ENCODE data around the gene SYT7. TPM values are rescaled to one million over a fixed set of nuclear protein-coding genes. Genes with fewer than 3 reads are reported as not detected.
A peak's percentile ranks its signal among the peaks of the same experiment; 100 is the strongest.
"Not testable (repeated sequence)": the region's sequence is repeated elsewhere in the genome, so short reads cannot be mapped to it uniquely, and the experiment has no call there.

SYT7 gene
- total and polyA plus RNA-seq, 3 donors from 2014 or later = 5.9 to 9.0 (median 8.7) TPM

DNA sequence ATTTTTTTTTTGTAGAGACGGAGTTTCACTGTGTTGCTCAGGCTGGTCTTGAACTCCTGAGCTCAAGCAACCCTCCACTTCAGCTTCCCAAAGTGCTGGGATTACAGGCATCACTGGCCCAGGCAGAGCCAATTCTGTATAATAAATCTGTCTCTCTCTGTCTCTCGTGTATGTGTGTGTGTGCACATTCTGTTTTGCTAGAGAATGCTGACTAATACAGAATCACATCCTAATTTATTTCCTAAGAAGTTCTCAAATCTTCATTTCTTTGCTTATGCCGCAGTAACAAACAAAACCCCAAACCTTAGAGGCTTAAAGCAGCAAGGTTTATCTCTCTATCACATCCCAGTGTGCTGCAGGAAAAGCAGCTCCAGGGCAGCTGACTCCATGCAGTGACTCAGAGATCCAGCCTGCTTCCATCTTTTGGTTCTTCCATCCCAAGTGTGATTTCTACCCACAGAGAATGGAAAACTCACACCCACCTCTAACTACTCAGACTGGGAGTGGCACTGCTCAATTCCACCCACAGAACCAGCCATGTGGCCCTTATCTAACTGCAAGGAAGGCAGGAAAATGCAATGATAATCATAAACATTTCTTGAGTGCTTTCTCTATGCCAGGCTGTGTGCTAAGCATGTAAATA is 107.4 kb downstream of the SYT7 start:
- intact Hi-C loops (cut with DNase I; ENCODE audit: low total_unique reads) = no loop called here
- no peak for DNase-seq
- Histone ChIP-seq H3K4me1 (peaks cover 26% of the 10 kb centered on the region), H3K4me3 (no peak overlapping the region), H3K27ac (peak overlapping the region in 1 of 2 donors; percentile 81), H3K36me3 (ENCODE audit: low read depth, missing control alignments) (no peaks in the 10 kb centered on the region), H3K27me3 (no peaks in the 10 kb centered on the region), H3K9me3 (no peaks in the 10 kb centered on the region)
- TF ChIP-seq, protein P1, sequence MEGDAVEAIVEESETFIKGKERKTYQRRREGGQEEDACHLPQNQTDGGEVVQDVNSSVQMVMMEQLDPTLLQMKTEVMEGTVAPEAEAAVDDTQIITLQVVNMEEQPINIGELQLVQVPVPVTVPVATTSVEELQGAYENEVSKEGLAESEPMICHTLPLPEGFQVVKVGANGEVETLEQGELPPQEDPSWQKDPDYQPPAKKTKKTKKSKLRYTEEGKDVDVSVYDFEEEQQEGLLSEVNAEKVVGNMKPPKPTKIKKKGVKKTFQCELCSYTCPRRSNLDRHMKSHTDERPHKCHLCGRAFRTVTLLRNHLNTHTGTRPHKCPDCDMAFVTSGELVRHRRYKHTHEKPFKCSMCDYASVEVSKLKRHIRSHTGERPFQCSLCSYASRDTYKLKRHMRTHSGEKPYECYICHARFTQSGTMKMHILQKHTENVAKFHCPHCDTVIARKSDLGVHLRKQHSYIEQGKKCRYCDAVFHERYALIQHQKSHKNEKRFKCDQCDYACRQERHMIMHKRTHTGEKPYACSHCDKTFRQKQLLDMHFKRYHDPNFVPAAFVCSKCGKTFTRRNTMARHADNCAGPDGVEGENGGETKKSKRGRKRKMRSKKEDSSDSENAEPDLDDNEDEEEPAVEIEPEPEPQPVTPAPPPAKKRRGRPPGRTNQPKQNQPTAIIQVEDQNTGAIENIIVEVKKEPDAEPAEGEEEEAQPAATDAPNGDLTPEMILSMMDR (IDR thresholded peaks at IDR 0.05) = no peak
- no peak for TF ChIP-seq POLR2A (IDR thresholded peaks at IDR 0.05)
- 65 to 79% methylated on average over 3 of the region's 3 CpGs for WGBS, 2 donors

DNA sequence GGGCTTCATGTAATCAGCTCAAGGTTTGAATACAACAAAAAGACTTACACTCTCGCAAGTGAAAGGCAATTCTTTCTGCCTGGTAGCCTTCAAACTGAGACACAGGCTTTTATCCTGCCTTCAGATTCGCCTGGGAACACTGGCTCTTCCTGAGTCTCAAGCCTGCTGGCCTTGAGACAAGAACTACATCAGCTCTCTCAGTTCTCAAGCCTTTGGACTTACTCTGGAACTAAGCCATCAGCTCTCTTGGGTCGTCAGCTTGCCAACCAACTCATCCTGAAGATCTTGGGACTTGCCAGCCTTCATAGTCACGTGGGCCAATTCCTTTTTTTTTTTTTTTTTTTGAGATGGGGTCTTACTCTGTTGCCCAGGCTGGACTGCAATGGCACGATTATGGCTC is 108.0 kb downstream of the SYT7 start:
- no peak for TF ChIP-seq POLR2A (IDR thresholded peaks at IDR 0.05)
- TF ChIP-seq, protein P1 (IDR thresholded peaks at IDR 0.05) = no peak
- peak; percentile 82 for DNase-seq

DNA sequence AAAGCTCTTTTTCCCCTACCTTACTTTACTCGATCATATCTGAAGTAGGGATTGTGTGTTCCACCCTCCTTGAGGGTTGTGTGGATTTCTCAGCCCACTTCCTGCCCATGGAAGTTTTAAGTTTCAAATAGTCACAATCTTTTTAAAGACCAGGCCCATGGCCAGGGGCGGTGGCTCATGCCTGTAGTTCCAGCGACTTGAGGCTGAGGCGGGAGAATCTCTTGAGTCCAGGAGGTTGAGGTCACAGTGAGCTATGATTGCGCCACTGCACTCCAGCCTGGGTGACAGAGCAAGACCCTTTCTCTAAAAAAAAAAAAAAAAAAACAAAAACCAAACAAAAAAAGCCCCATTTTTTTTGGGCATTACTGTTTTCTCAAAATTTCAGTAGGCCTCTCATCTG is 108.6 kb downstream of the SYT7 start:
- Histone ChIP-seq H3K27me3 (no peaks in the 10 kb centered on the region), H3K4me1 (peaks cover 18% of the 10 kb centered on the region), H3K9me3 (no peaks in the 10 kb centered on the region), H3K36me3 (ENCODE audit: low read depth, missing control alignments) (no peaks in the 10 kb centered on the region), H3K4me3 (no peak overlapping the region), H3K27ac (peak overlapping the region; percentile 74 to 81)
- intact Hi-C loops (cut with DNase I; ENCODE audit: low total_unique reads) = no loop called here
- TF ChIP-seq POLR2A (IDR thresholded peaks at IDR 0.05) = no peak
- TF ChIP-seq, protein P1 (IDR thresholded peaks at IDR 0.05) = no peak
- peak; percentile 72 for DNase-seq
- 52 to 56% methylated on average over 5 of the region's 5 CpGs for WGBS, 2 donors

More for the DNA sequence above, 108.0 kb downstream of the SYT7 start:
- Histone ChIP-seq H3K9me3 (no peaks in the 10 kb centered on the region), H3K4me3 (no peak overlapping the region), H3K36me3 (ENCODE audit: low read depth, missing control alignments) (no peaks in the 10 kb centered on the region), H3K27ac (peak overlapping the region; percentile 74 to 81), H3K4me1 (peaks cover 24% of the 10 kb centered on the region), H3K27me3 (no peaks in the 10 kb centered on the region)
- WGBS, 2 donors = 41 to 49% methylated on average over 5 of the region's 5 CpGs
- intact Hi-C loops (cut with DNase I; ENCODE audit: low total_unique reads) = no loop called here

DNA sequence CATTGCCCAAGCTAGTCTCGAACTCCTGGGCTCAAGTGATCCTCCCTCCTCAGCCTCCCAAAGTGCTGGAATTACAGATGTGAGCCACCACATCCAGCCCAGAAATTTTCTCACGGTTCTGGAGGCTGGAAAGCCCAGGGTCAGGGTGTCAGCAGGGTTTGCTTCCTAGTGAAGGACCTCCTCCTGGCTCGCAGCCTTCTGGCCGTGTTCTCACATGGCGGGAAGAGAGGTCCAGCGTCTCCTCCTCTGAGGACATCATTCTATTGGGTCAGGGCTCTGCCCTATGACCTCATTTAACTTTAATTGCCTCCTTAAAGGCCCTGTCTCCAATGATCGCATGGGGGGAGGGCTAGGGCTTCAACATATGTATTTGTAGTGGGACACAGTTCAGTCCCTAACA is 112.9 kb downstream of the SYT7 start:
- no peak for DNase-seq
- WGBS, 2 donors = 64 to 73% methylated on average over 3 to 7 of the region's 7 CpGs
- no peak for TF ChIP-seq POLR2A (IDR thresholded peaks at IDR 0.05)
- TF ChIP-seq, protein P1 (IDR thresholded peaks at IDR 0.05) = no peak
- Histone ChIP-seq H3K27ac (no peak overlapping the region), H3K27me3 (no peaks in the 10 kb centered on the region), H3K36me3 (ENCODE audit: low read depth, missing control alignments) (no peaks in the 10 kb centered on the region), H3K4me1 (peaks cover 12% of the 10 kb centered on the region), H3K4me3 (no peak overlapping the region), H3K9me3 (no peaks in the 10 kb centered on the region)
- intact Hi-C loops (cut with DNase I; ENCODE audit: low total_unique reads) = no loop called here

DNA sequence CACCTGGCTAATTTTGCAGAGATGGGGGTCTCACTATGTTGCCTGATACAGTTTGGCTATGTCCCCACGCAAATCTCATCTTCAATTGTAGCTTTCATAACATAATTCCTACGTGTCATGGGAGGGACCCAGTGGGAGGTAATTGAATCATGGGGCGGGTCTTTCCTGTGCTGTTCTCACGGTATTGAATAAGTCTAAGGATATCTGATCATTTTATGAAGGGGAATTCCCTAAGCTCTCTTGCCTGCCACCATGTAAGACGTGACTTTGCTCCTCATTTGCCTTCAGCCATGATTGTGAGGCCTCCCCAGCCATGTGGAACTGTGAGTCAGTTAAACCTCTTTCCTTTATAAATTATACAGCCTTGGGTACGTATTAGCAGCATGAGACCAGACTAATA is 113.3 kb downstream of the SYT7 start:
- H3K4me1 ChIP-seq; H3K27me3 ChIP-seq; H3K9me3 ChIP-seq; intact Hi-C loops (cut with DNase I; ENCODE audit: low total_unique reads); H3K4me3 ChIP-seq; H3K36me3 ChIP-seq (ENCODE audit: low read depth, missing control alignments); DNase-seq; H3K27ac ChIP-seq: not testable (repeated sequence)
- 92 to 93% methylated on average over 6 of the region's 6 CpGs for WGBS, 2 donors

MicroRNAs within 50 kb of the gene (microRNA counts, 767-probe panel; counts per million panel counts)
- 0 to 152 counts per million in 2 donors for microRNA hsa-miR-4488

Small RNA genes within 50 kb of the gene (microRNA-seq; reads per million reads assigned to microRNA genes)
- 0 reads per million in 2 donors for gene MIR4488 (ENCODE audit: borderline number of aligned reads in 2 of 2, borderline replicate concordance in 1 of 2)

Small RNA genes within 50 kb of the gene (small RNA-seq; reads per million reads assigned to genes)
- gene MIR4488 = 0 reads per million in 2 donors

Other genes starting within 250 kb of the SYT7 start
- 100 to 1,000 TPM; 266 to 333 TPM for gene DDB1, start 248.0 kb downstream of the SYT7 start, total RNA-seq
- 257 TPM for gene DDB1, start 248.0 kb downstream of the SYT7 start, polyA plus RNA-seq (ENCODE audit: insufficient read depth, low read depth, low replicate concordance)
- gene TKFC, start 247.8 kb downstream of the SYT7 start, total RNA-seq = 100 to 1,000 TPM in 1 of 2 donors, 10 to 100 TPM in 1; 90.1 to 121 TPM
- gene TKFC, start 247.8 kb downstream of the SYT7 start, polyA plus RNA-seq (ENCODE audit: insufficient read depth, low read depth, low replicate concordance) = 159 TPM
- 10 to 100 TPM; 41.7 to 55.8 TPM for gene CYB561A3, start 219.2 kb downstream of the SYT7 start, total RNA-seq
- gene CYB561A3, start 219.2 kb downstream of the SYT7 start, polyA plus RNA-seq (ENCODE audit: insufficient read depth, low read depth, low replicate concordance) = 39.8 TPM
- gene TMEM138, start 218.7 kb downstream of the SYT7 start, total RNA-seq = 10 to 100 TPM; 41.8 to 42.1 TPM
- gene TMEM138, start 218.7 kb downstream of the SYT7 start, polyA plus RNA-seq (ENCODE audit: insufficient read depth, low read depth, low replicate concordance) = 61.8 TPM
- 10 to 100 TPM; 19.4 to 25.6 TPM for gene TMEM216, start 188.5 kb downstream of the SYT7 start, total RNA-seq
- gene TMEM216, start 188.5 kb downstream of the SYT7 start, polyA plus RNA-seq (ENCODE audit: insufficient read depth, low read depth, low replicate concordance) = 29.5 TPM
- gene CPSF7, start 151.1 kb downstream of the SYT7 start, total RNA-seq = 10 to 100 TPM; 84.2 to 86.5 TPM
- 107 TPM for gene CPSF7, start 151.1 kb downstream of the SYT7 start, polyA plus RNA-seq (ENCODE audit: insufficient read depth, low read depth, low replicate concordance)
- gene SDHAF2, start 151.0 kb downstream of the SYT7 start, total RNA-seq = 10 to 100 TPM; 66.2 to 85.4 TPM
- 46.8 TPM for gene SDHAF2, start 151.0 kb downstream of the SYT7 start, polyA plus RNA-seq (ENCODE audit: insufficient read depth, low read depth, low replicate concordance)
- gene LRRC10B, start 72.3 kb downstream of the SYT7 start, total RNA-seq = 1 to 10 TPM; 4.8 to 6.4 TPM
- 5.5 TPM for gene LRRC10B, start 72.3 kb downstream of the SYT7 start, polyA plus RNA-seq (ENCODE audit: insufficient read depth, low read depth, low replicate concordance)
- 1 to 10 TPM; 7.1 to 8.3 TPM for gene DAGLA, start 99.3 kb upstream of the SYT7 start, total RNA-seq
- 5.1 TPM for gene DAGLA, start 99.3 kb upstream of the SYT7 start, polyA plus RNA-seq (ENCODE audit: insufficient read depth, low read depth, low replicate concordance)
- gene MYRF, start 171.6 kb upstream of the SYT7 start, total RNA-seq = 10 to 100 TPM in 1 of 2 donors, 1 to 10 TPM in 1; 9.2 to 10.7 TPM
- gene MYRF, start 171.6 kb upstream of the SYT7 start, polyA plus RNA-seq (ENCODE audit: insufficient read depth, low read depth, low replicate concordance) = 15.2 TPM
- gene TMEM258, start 211.5 kb upstream of the SYT7 start, total RNA-seq = 10 to 100 TPM; 46.7 to 55.6 TPM
- gene TMEM258, start 211.5 kb upstream of the SYT7 start, polyA plus RNA-seq (ENCODE audit: insufficient read depth, low read depth, low replicate concordance) = 162 TPM
- gene FEN1, start 211.8 kb upstream of the SYT7 start, total RNA-seq = 10 to 100 TPM; 22.7 to 31.5 TPM
- 27.3 TPM for gene FEN1, start 211.8 kb upstream of the SYT7 start, polyA plus RNA-seq (ENCODE audit: insufficient read depth, low read depth, low replicate concordance)
- 10 to 100 TPM; 24.5 to 39.8 TPM for gene FADS1, start 235.9 kb upstream of the SYT7 start, total RNA-seq
- 21.1 TPM for gene FADS1, start 235.9 kb upstream of the SYT7 start, polyA plus RNA-seq (ENCODE audit: insufficient read depth, low read depth, low replicate concordance)
- gene FADS2, start 247.2 kb upstream of the SYT7 start, total RNA-seq = 100 to 1,000 TPM in 1 of 2 donors, 10 to 100 TPM in 1; 73.5 to 123 TPM
- gene FADS2, start 247.2 kb upstream of the SYT7 start, polyA plus RNA-seq (ENCODE audit: insufficient read depth, low read depth, low replicate concordance) = 80.8 TPM

All from testis (tissue), 3 donors.